SK-N-SH (cell line): ENCODE measurements around the gene MLST8. TPM values are rescaled to one million over a fixed set of nuclear protein-coding genes. Genes with fewer than 3 reads are reported as not detected.

Source experiments
- CTCF ChIA-PET: fragments of 300-600, 350-600 bp; formaldehyde crosslinking; extraction: SDS; loops from one replicate; lab custom pipeline; 2021; lab: Yijun Ruan, JAX
- POLR2A ChIA-PET: fragments of 350-600 bp; sonication (Branson Sonifier 250); formaldehyde crosslinking; extraction: SDS; loops from one replicate; lab custom pipeline; 2020; ENCODE audit warnings: antibody characterized with exemption, inconsistent platforms; lab: Yijun Ruan, JAX
- DNase-seq: peaks from one replicate; pipeline ENCODE4 v3.0.0; 2012
- H2AFZ ChIP-seq: fragments of 200-600 bp; sonication (generic); 2 replicates; pipeline ENCODE4 v1.8.1; 2016; ENCODE audit warnings: antibody characterized with exemption, mild to moderate bottlenecking, low read depth
- H3F3A ChIP-seq: fragments of 200-600 bp; sonication (generic); replicated peaks from 2 replicates; pipeline ENCODE3; 2016; ENCODE audit warnings: antibody characterized with exemption, mild to moderate bottlenecking; ENCODE audit not compliant: insufficient read depth
- H3K27ac ChIP-seq, 2 experiments: fragments of 200-500 bp in 1 of 2; fragments of 200-600 bp in 1 of 2; sonication (Bioruptor generic) in 1 of 2; sonication (generic), shearing (Covaris generic) in 1 of 2; 2 replicates each; pipeline versions ENCODE4 v1.5.1 to v1.6.1; 2014 to 2016; ENCODE audit warnings: low read depth in 2 of 2, inconsistent platforms in 1 of 2, low read length in 1 of 2, mild to moderate bottlenecking in 1 of 2, mixed read lengths in 1 of 2
- H3K27me3 ChIP-seq: fragments of 200-600 bp; sonication (generic), shearing (Covaris generic); 2 replicates; pipeline ENCODE4 v1.6.1; 2016; ENCODE audit warnings: mixed run types; ENCODE audit not compliant: insufficient read depth
- H3K36me3 ChIP-seq, 2 experiments: fragments of 200-500 bp in 1 of 2; fragments of 200-600 bp in 1 of 2; sonication (Bioruptor generic) in 1 of 2; sonication (generic) in 1 of 2; replicated peaks in 1 of 2; 2 replicates each; pipeline versions ENCODE3 to v1.5.1; 2014 to 2016; ENCODE audit warnings: low read length in 1 of 2, mild to moderate bottlenecking in 1 of 2; ENCODE audit not compliant: insufficient read depth in 2 of 2, control insufficient read depth in 1 of 2
- H3K4me1 ChIP-seq, 2 experiments: fragments of 200-500 bp in 1 of 2; fragments of 200-600 bp in 1 of 2; sonication (Bioruptor generic) in 1 of 2; sonication (generic), shearing (Covaris generic) in 1 of 2; 2 replicates each; pipeline versions ENCODE4 v1.5.1 to v1.6.1; 2014 to 2016; ENCODE audit warnings: low read depth in 1 of 2, low read length in 1 of 2, mixed run types in 1 of 2; ENCODE audit not compliant: insufficient read depth in 2 of 2, control insufficient read depth in 1 of 2
- H3K4me2 ChIP-seq: fragments of 200-600 bp; sonication (generic), shearing (Covaris generic); 2 replicates; pipeline ENCODE4 v1.6.1; 2017; ENCODE audit warnings: mixed run types
- H3K4me3 ChIP-seq, 2 experiments: fragments of 200-500 bp in 1 of 2; fragments of 200-600 bp in 1 of 2; sonication (Bioruptor generic) in 1 of 2; sonication (generic), shearing (Covaris generic) in 1 of 2; 2 replicates each; pipeline versions ENCODE4 v1.5.1 to v1.8.1; 2014 to 2016; ENCODE audit warnings: low read depth in 2 of 2, inconsistent platforms in 1 of 2, low read length in 1 of 2, mild to moderate bottlenecking in 1 of 2, mixed read lengths in 1 of 2, moderate library complexity in 1 of 2
- H3K79me2 ChIP-seq: fragments of 200-600 bp; sonication (generic); 2 replicates; pipeline ENCODE4 v1.8.1; 2017; ENCODE audit warnings: mild to moderate bottlenecking; ENCODE audit not compliant: insufficient read depth
- H3K9ac ChIP-seq: fragments of 200-600 bp; sonication (generic); 2 replicates; pipeline ENCODE4 v1.6.1; 2017; ENCODE audit warnings: mixed run types
- H3K9me2 ChIP-seq: fragments of 200-600 bp; sonication (generic); 2 replicates; pipeline ENCODE4 v1.6.1; 2017; ENCODE audit warnings: mixed run types
- H3K9me3 ChIP-seq: fragments of 200-600 bp; sonication (generic); 2 replicates; pipeline ENCODE4 v1.6.1; 2017; ENCODE audit warnings: mixed run types, mild to moderate bottlenecking, moderate library complexity
- H4K20me1 ChIP-seq: fragments of 200-600 bp; sonication (generic); 2 replicates; pipeline ENCODE4 v1.6.1; 2017; ENCODE audit warnings: mild to moderate bottlenecking, mixed run types; ENCODE audit not compliant: insufficient read depth
- ELF1 ChIP-seq: IDR thresholded peaks from 2 replicates; pipeline ENCODE4 v1.4.0; 2012
- EP300 ChIP-seq, 2 experiments: IDR thresholded peaks; 2 replicates each; pipeline versions ENCODE4 v1.4.0 to v1.6.1; 2012; ENCODE audit warnings: borderline replicate concordance in 1 of 2, low read depth in 1 of 2, low read length in 1 of 2
- FOSL2 ChIP-seq: IDR thresholded peaks from 2 replicates; pipeline ENCODE4 v1.4.0; 2012; ENCODE audit warnings: low read depth, mild to moderate bottlenecking, moderate library complexity, borderline replicate concordance
- FOXM1 ChIP-seq: IDR thresholded peaks from 2 replicates; pipeline ENCODE4 v1.4.0; 2012; ENCODE audit warnings: low read depth, mild to moderate bottlenecking
- GABPA ChIP-seq: IDR thresholded peaks from 2 replicates; pipeline ENCODE4 v1.4.0; 2012; ENCODE audit warnings: low read depth, mild to moderate bottlenecking
- GATA2 ChIP-seq: sonication (generic); formaldehyde crosslinking; IDR thresholded peaks from 2 replicates; pipeline ENCODE4 v1.5.0; 2020; ENCODE audit warnings: mild to moderate bottlenecking, missing genetic modification reagents
- JUND ChIP-seq: IDR thresholded peaks from 2 replicates; pipeline ENCODE4 v1.4.0; 2012
- MEF2A ChIP-seq: IDR thresholded peaks from 2 replicates; pipeline ENCODE4 v1.4.0; 2012; ENCODE audit warnings: low read depth, borderline replicate concordance
- NFIC ChIP-seq: IDR thresholded peaks from 2 replicates; pipeline ENCODE4 v1.4.0; 2012; ENCODE audit warnings: borderline replicate concordance
- NRF1 ChIP-seq: IDR thresholded peaks from 2 replicates; pipeline ENCODE4 v1.6.1; 2012; ENCODE audit warnings: low read depth, mild to moderate bottlenecking, low read length
- POLR2AphosphoS5 ChIP-seq: IDR thresholded peaks from 2 replicates; pipeline ENCODE4 v1.6.1; 2012; ENCODE audit warnings: low read depth, low read length
- RCOR1 ChIP-seq: fragments of 150-350 bp; IDR thresholded peaks from 2 replicates; pipeline ENCODE4 v1.6.1; 2017; ENCODE audit warnings: antibody characterized with exemption, low read length
- RFX5 ChIP-seq: IDR thresholded peaks from 2 replicates; pipeline ENCODE4 v1.6.1; 2012; ENCODE audit warnings: mild to moderate bottlenecking, improper control_type of control experiment, low read length
- RXRA ChIP-seq: IDR thresholded peaks from 2 replicates; pipeline ENCODE4 v1.4.0; 2012; ENCODE audit warnings: low read depth, mild to moderate bottlenecking, borderline replicate concordance
- SIN3A ChIP-seq: IDR thresholded peaks from 2 replicates; pipeline ENCODE4 v1.6.1; 2012; ENCODE audit warnings: low read depth, mild to moderate bottlenecking, low read length, moderate library complexity, borderline replicate concordance
- SMC3 ChIP-seq: IDR thresholded peaks from 2 replicates; pipeline ENCODE4 v1.6.1; 2012; ENCODE audit warnings: low read depth, low read length, improper control_type of control experiment
- TAF1 ChIP-seq: IDR thresholded peaks from 2 replicates; pipeline ENCODE4 v1.6.1; 2012; ENCODE audit warnings: low read depth, mild to moderate bottlenecking, low read length, moderate library complexity, borderline replicate concordance
- TCF12 ChIP-seq: IDR thresholded peaks from 2 replicates; pipeline ENCODE4 v1.4.0; 2012
- YY1 ChIP-seq: IDR thresholded peaks from 2 replicates; pipeline ENCODE4 v1.4.0; 2012; ENCODE audit warnings: low read depth, mild to moderate bottlenecking
- WGBS: methylation state at CpG from one replicate; pipeline ENCODE4 v1.1.6; 2017; ENCODE audit warnings: low lambda C conversion rate; 5-methylcytosine and 5-hydroxymethylcytosine counted together
- polyA plus RNA-seq, 3 experiments: library from polyadenylated mRNA; depleted of rRNA; stranded (reverse); fragments of >200 nt; gene quantifications; 2 replicates each; pipeline ENCODE4 v1.2.3, GENCODE V29; 2012
- TF ChIP-seq, protein P1 (sequence below): IDR thresholded peaks from 2 replicates; pipeline ENCODE4; 2012
- TF ChIP-seq, protein P2 (sequence below): IDR thresholded peaks from 2 replicates; pipeline ENCODE4 v1.6.1; 2012; ENCODE audit warnings: mild to moderate bottlenecking, low read depth, low read length, moderate library complexity
- TF ChIP-seq, protein P3 (sequence below): fragments of 150-350 bp; IDR thresholded peaks from 2 replicates; pipeline ENCODE4 v1.6.1; 2017; ENCODE audit warnings: antibody characterized with exemption, low read length, low read depth, borderline replicate concordance

MLST8 gene
- polyA plus RNA-seq, 1 of the 3 experiments (the other 2 are of a cell fraction): 85.4 TPM

DNA sequence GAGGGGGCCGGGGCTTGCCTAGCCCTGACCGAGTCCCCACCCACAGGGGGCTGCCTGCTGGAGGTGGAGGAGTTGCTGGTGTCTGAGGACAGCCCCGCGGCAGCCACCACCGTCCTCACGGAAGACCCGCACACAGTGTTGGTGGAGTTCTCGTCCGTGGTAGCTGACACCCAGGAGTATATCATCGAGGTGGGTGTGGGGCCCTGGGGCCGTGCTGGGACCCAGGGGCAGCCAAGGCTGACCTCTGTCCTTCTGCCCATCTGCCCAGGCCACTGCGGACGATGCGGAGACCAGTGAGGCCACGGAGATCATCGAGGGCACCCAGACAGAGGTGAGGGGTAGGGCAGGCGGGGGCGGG, 29.5 kb downstream of the MLST8 start (continued):
- TF ChIP-seq, protein P1, sequence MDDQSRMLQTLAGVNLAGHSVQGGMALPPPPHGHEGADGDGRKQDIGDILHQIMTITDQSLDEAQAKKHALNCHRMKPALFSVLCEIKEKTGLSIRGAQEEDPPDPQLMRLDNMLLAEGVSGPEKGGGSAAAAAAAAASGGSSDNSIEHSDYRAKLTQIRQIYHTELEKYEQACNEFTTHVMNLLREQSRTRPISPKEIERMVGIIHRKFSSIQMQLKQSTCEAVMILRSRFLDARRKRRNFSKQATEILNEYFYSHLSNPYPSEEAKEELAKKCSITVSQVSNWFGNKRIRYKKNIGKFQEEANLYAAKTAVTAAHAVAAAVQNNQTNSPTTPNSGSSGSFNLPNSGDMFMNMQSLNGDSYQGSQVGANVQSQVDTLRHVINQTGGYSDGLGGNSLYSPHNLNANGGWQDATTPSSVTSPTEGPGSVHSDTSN: no peak
- TF ChIP-seq MEF2A: no peak
- no peak for TF ChIP-seq NRF1
- no peak for TF ChIP-seq RXRA
- no peak for TF ChIP-seq ELF1
- no peak for TF ChIP-seq FOSL2
- TF ChIP-seq POLR2AphosphoS5: no peak
- no peak for TF ChIP-seq TCF12
- no peak for TF ChIP-seq RCOR1

DNA sequence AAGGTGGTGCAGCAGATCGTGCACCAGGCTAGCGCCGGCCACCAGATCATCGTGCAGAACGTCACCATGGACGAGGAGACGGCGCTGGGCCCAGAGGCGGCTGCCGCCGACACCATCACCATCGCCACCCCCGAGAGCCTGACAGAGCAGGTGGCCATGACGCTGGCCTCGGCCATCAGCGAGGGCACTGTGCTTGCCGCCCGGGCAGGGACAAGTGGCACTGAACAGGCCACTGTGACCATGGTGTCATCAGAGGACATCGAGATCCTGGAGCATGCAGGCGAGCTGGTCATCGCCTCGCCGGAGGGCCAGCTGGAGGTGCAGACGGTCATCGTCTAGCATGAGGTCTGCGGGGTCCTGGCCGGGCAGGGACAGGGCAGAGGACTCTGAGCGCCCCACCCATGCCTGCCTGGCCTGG, 30.0 kb downstream of the MLST8 start:
- Histone ChIP-seq H2AFZ (no peak overlapping the region), H3K27me3 (no peaks in the 10 kb centered on the region), H3F3A (peaks cover 6% of the 10 kb centered on the region), H3K9me3 (no peaks in the 10 kb centered on the region), H3K4me3 (no peak overlapping the region), H4K20me1 (no peaks in the 10 kb centered on the region), H3K27ac (no peak overlapping the region), H3K79me2 (no peaks in the 10 kb centered on the region), H3K9ac (no peak overlapping the region), H3K36me3 (peaks cover 0 to 53% of the 10 kb centered on the region in 2 experiments), H3K4me1 (peaks cover 0 to 3% of the 10 kb centered on the region in 2 experiments; a peak in 1 of 4 replicates), H3K9me2 (no peaks in the 10 kb centered on the region), H3K4me2 (no peak overlapping the region)
- peak; percentile 22 for DNase-seq
- ChIA-PET CTCF (interaction anchor here (0.6 kb wide), 1 partner anchor 16 kb away, joined by 3 read pairs; the partner anchor contains the start of gene ECI1), POLR2A (interaction anchor here (0.5 kb wide), 1 partner anchor 16 kb away, joined by 3 read pairs; no protein-coding TSS in a partner anchor)
- TF ChIP-seq JUND (no peak), NFIC (no peak)
- WGBS: 94% methylated on average over 28 of the region's 28 CpGs

DNA sequence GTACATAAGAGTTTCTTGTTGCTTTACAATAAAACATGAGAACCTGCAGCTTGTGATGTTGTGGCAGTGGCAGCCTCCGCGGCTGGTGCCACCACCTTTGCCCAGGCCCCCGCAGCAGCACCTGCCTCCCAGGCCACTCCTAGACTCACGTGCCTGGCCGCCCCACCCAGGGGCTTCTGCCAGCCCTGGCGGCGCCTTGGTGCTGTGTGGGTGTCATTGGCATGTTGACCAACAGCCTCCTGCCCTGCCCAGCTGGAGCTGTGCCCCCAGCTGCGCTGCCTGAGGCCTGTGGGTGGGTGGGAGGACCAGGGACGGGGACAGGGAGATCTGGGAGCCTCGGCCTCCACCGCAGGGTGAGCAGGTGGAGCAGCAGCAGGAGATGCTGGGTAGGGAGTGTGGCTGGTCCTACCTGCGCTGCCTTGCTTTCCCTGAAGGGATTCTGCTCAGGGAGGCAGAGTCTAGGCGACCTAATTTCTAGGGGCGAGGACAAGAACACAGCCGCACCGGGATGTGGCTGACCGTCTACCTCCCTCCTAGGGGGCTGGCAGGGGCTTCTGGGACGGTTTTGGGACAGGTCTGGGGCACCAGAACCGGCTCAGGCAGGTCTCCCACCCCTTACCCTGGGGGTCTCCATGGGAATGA, 30.6 kb downstream of the MLST8 start:
- ChIA-PET POLR2A (no interaction called here), CTCF (interaction anchor here (0.6 to 1.0 kb wide), 3 partner anchors 16 to 213 kb away, joined by 3 to 9 read pairs (median 3); partner anchors contain the start of gene ECI1)
- Histone ChIP-seq H3K9me3 (no peaks in the 10 kb centered on the region), H3K27ac (no peak overlapping the region), H3K9ac (no peak overlapping the region), H2AFZ (no peak overlapping the region), H3K9me2 (no peaks in the 10 kb centered on the region), H3K4me2 (no peak overlapping the region), H4K20me1 (no peaks in the 10 kb centered on the region), H3K4me1 (peaks cover 0 to 3% of the 10 kb centered on the region in 2 experiments; a peak in 1 of 4 replicates), H3F3A (peaks cover 6% of the 10 kb centered on the region), H3K36me3 (peaks cover 0 to 52% of the 10 kb centered on the region in 2 experiments), H3K4me3 (no peak overlapping the region), H3K79me2 (no peaks in the 10 kb centered on the region), H3K27me3 (no peaks in the 10 kb centered on the region)
- 87% methylated on average over 3 of the region's 19 CpGs for WGBS
- no peak for DNase-seq
- no peak for TF ChIP-seq EP300 (IDR thresholded peaks at IDR 0.05; ENCODE audit: borderline replicate concordance in 1 of 2, low read depth in 1 of 2, low read length in 1 of 2)
- no peak for TF ChIP-seq SMC3
- TF ChIP-seq GABPA: no peak
- TF ChIP-seq, protein P2, sequence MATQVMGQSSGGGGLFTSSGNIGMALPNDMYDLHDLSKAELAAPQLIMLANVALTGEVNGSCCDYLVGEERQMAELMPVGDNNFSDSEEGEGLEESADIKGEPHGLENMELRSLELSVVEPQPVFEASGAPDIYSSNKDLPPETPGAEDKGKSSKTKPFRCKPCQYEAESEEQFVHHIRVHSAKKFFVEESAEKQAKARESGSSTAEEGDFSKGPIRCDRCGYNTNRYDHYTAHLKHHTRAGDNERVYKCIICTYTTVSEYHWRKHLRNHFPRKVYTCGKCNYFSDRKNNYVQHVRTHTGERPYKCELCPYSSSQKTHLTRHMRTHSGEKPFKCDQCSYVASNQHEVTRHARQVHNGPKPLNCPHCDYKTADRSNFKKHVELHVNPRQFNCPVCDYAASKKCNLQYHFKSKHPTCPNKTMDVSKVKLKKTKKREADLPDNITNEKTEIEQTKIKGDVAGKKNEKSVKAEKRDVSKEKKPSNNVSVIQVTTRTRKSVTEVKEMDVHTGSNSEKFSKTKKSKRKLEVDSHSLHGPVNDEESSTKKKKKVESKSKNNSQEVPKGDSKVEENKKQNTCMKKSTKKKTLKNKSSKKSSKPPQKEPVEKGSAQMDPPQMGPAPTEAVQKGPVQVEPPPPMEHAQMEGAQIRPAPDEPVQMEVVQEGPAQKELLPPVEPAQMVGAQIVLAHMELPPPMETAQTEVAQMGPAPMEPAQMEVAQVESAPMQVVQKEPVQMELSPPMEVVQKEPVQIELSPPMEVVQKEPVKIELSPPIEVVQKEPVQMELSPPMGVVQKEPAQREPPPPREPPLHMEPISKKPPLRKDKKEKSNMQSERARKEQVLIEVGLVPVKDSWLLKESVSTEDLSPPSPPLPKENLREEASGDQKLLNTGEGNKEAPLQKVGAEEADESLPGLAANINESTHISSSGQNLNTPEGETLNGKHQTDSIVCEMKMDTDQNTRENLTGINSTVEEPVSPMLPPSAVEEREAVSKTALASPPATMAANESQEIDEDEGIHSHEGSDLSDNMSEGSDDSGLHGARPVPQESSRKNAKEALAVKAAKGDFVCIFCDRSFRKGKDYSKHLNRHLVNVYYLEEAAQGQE: no peak
- TF ChIP-seq, protein P3, sequence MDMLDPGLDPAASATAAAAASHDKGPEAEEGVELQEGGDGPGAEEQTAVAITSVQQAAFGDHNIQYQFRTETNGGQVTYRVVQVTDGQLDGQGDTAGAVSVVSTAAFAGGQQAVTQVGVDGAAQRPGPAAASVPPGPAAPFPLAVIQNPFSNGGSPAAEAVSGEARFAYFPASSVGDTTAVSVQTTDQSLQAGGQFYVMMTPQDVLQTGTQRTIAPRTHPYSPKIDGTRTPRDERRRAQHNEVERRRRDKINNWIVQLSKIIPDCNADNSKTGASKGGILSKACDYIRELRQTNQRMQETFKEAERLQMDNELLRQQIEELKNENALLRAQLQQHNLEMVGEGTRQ: no peak
- TF ChIP-seq, protein P1: no peak
- TF ChIP-seq TAF1: no peak
- TF ChIP-seq TCF12: no peak
- TF ChIP-seq RFX5: no peak
- TF ChIP-seq YY1: no peak
- no peak for TF ChIP-seq GATA2 (CRISPR knock-in tag)
- no peak for TF ChIP-seq FOXM1
- TF ChIP-seq SIN3A: no peak
